Gastroesophageal sphincter (tissue), 3 donors: Measurements from ENCODE around the gene INHBE.

ENCODE experiments used
- EP300 ChIP-seq: sonication (generic); formaldehyde crosslinking; IDR thresholded peaks from one replicate; pipeline ENCODE4 v1.6.1; 2017; ENCODE audit warnings: antibody characterized with exemption, mild to moderate bottlenecking
- POLR2A ChIP-seq, 2 donors: fragments of 450-650 bp; IDR thresholded peaks; one replicate each; pipeline ENCODE4 v1.6.1; 2017; ENCODE audit warnings: antibody characterized with exemption in 2 of 2, mild to moderate bottlenecking in 2 of 2, moderate library complexity in 1 of 2
- POLR2AphosphoS5 ChIP-seq: sonication (generic); formaldehyde crosslinking; IDR thresholded peaks from one replicate; pipeline ENCODE4 v1.6.1; 2017; ENCODE audit warnings: antibody characterized with exemption
- TF ChIP-seq, protein P1 (sequence below), 4 experiments: fragments of 200-600 bp in 2 of 4; fragments of 450-650 bp in 2 of 4; sonication (generic) in 1 of 4; IDR thresholded peaks; one replicate each; pipeline ENCODE4 v1.5.1; 2017 to 2019; ENCODE audit warnings: antibody characterized with exemption in 4 of 4, mild to moderate bottlenecking in 2 of 4, moderate library complexity in 2 of 4

- TF ChIP-seq POLR2AphosphoS5 (no peak), POLR2A (IDR thresholded peaks at IDR 0.05) (no peak), EP300 (no peak)
- TF ChIP-seq, protein P1, sequence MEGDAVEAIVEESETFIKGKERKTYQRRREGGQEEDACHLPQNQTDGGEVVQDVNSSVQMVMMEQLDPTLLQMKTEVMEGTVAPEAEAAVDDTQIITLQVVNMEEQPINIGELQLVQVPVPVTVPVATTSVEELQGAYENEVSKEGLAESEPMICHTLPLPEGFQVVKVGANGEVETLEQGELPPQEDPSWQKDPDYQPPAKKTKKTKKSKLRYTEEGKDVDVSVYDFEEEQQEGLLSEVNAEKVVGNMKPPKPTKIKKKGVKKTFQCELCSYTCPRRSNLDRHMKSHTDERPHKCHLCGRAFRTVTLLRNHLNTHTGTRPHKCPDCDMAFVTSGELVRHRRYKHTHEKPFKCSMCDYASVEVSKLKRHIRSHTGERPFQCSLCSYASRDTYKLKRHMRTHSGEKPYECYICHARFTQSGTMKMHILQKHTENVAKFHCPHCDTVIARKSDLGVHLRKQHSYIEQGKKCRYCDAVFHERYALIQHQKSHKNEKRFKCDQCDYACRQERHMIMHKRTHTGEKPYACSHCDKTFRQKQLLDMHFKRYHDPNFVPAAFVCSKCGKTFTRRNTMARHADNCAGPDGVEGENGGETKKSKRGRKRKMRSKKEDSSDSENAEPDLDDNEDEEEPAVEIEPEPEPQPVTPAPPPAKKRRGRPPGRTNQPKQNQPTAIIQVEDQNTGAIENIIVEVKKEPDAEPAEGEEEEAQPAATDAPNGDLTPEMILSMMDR (IDR thresholded peaks at IDR 0.05), result no peak
Measured at GRCh38 chr12:57460841-57461275, 5.8 kb downstream of the INHBE start.
